NB4 (cell line): ENCODE data around the gene WDR20.

Experiments
- DNase-seq: peaks from one replicate; pipeline ENCODE4 v3.0.0; 2010; ENCODE audit warnings: low read depth
- H3K4me3 ChIP-seq: one replicate; pipeline ENCODE4 v1.5.1; 2011; ENCODE audit warnings: mild to moderate bottlenecking, low read depth, low read length, moderate library complexity
- CTCF ChIP-seq: IDR thresholded peaks from one replicate; pipeline ENCODE4 v1.5.1; 2012; ENCODE audit warnings: low read depth, low read length
- MAX ChIP-seq: IDR thresholded peaks from 2 replicates; pipeline ENCODE4 v1.6.1; 2011; ENCODE audit warnings: low read depth, low read length
- MYC ChIP-seq: IDR thresholded peaks from 2 replicates; pipeline ENCODE4 v1.6.1; 2011; ENCODE audit warnings: low read depth, low read length
- POLR2A ChIP-seq: IDR thresholded peaks from 2 replicates; pipeline ENCODE4 v1.6.1; 2011; ENCODE audit warnings: mild to moderate bottlenecking; ENCODE audit not compliant: insufficient read length; ENCODE audit errors: extremely low read depth

The WDR20 gene

GRCh38 chr14:102180248-102180998 lies 40.7 kb downstream of the WDR20 start:
- no peak for TF ChIP-seq MAX
- no peak for TF ChIP-seq CTCF
- TF ChIP-seq POLR2A = no peak
- no peak overlapping the region for H3K4me3 ChIP-seq
- no peak for DNase-seq

GRCh38 chr14:102181187-102181586 lies 41.5 kb downstream of the WDR20 start:
- TF ChIP-seq POLR2A (no peak), CTCF (no peak), MYC (no peak)
- H3K4me3 ChIP-seq = no peak overlapping the region
- no peak for DNase-seq

GRCh38 chr14:102182190-102182589 lies 42.5 kb downstream of the WDR20 start:
- TF ChIP-seq MAX (no peak), POLR2A (no peak), CTCF (no peak), MYC (no peak)
- no peak overlapping the region for H3K4me3 ChIP-seq
- peak; percentile 31 for DNase-seq

GRCh38 chr14:102182936-102183619 lies 43.4 kb downstream of the WDR20 start:
- no peak for TF ChIP-seq CTCF
- TF ChIP-seq MYC = no peak
- no peak for TF ChIP-seq POLR2A
- TF ChIP-seq MAX = no peak
- no peak for DNase-seq
- no peak overlapping the region for H3K4me3 ChIP-seq

- no peak overlapping the region for H3K4me3 ChIP-seq
- DNase-seq = no peak
- TF ChIP-seq MAX = no peak
- no peak for TF ChIP-seq CTCF
- no peak for TF ChIP-seq MYC
- TF ChIP-seq POLR2A = no peak
Observed at GRCh38 chr14:102183886-102184285, 44.2 kb downstream of the WDR20 start.
